ENCODE measurements around the gene RNF14.

RNF14 gene

GRCh38 chr5:141929398-141930058, 39.4 kb upstream of the RNF14 start:
- TF ChIP-seq CTCF (IDR thresholded peaks at IDR 0.05; ENCODE audit: extremely low read depth, missing control alignments): no peak
- no peak for DNase-seq (ENCODE audit: low spot score)

GRCh38 chr5:141931694-141932093, 37.2 kb upstream of the RNF14 start:
- DNase-seq (ENCODE audit: low spot score): no peak
- TF ChIP-seq CTCF (IDR thresholded peaks at IDR 0.05; ENCODE audit: extremely low read depth, missing control alignments): no peak

- TF ChIP-seq CTCF (IDR thresholded peaks at IDR 0.05; ENCODE audit: extremely low read depth, missing control alignments): no peak
- DNase-seq (ENCODE audit: low spot score): no peak
Measured at GRCh38 chr5:141933151-141933550, 35.8 kb upstream of the RNF14 start.

- TF ChIP-seq CTCF (IDR thresholded peaks at IDR 0.05; ENCODE audit: extremely low read depth, missing control alignments): no peak
- DNase-seq (ENCODE audit: low spot score): no peak
Measured at GRCh38 chr5:141934099-141934844, 34.6 kb upstream of the RNF14 start.

GRCh38 chr5:141935538-141935937, 33.4 kb upstream of the RNF14 start:
- TF ChIP-seq CTCF (IDR thresholded peaks at IDR 0.05; ENCODE audit: extremely low read depth, missing control alignments): no peak
- no peak for DNase-seq (ENCODE audit: low spot score)

GRCh38 chr5:141940695-141941271, 28.1 kb upstream of the RNF14 start:
- no peak for TF ChIP-seq CTCF (IDR thresholded peaks at IDR 0.05; ENCODE audit: extremely low read depth, missing control alignments)
- DNase-seq (ENCODE audit: low spot score): no peak

GRCh38 chr5:141941307-141941706, 27.6 kb upstream of the RNF14 start:
- TF ChIP-seq CTCF (IDR thresholded peaks at IDR 0.05; ENCODE audit: extremely low read depth, missing control alignments): no peak
- no peak for DNase-seq (ENCODE audit: low spot score)
